Smooth muscle cell of the coronary artery (primary cell): ENCODE measurements around the gene KRTAP4-9. TPM values are rescaled to one million over a fixed set of nuclear protein-coding genes. Genes with fewer than 3 reads are reported as not detected.

Experiments used
- total RNA-seq: library from RNA; depleted of rRNA; stranded (reverse); fragments of >200 nt; gene quantifications from 2 replicates; pipeline ENCODE4 v1.2.3, GENCODE V29; 2014; ENCODE audit warnings: low replicate concordance

The KRTAP4-9 gene
- not detected in 2 replicates for total RNA-seq

DNA sequence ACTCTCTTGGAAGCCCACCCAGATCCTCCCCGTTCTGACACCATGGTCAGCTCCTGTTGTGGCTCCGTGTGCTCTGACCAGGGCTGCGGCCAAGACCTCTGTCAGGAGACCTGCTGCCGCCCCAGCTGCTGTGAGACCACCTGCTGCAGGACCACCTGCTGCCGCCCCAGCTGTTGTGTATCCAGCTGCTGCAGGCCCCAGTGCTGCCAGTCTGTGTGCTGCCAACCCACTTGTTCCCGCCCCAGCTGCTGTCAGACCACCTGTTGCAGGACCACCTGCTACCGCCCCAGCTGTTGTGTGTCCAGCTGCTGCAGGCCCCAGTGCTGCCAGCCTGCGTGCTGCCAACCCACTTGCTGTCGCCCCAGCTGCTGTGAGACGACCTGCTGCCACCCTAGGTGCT is at the start of gene KRTAP4-9:
TSS of gene KRTAP4-9 (plus strand) at position 43 of the 400 bp plus-strand sequence. CDS start at position 43, 0 bp downstream.

DNA sequence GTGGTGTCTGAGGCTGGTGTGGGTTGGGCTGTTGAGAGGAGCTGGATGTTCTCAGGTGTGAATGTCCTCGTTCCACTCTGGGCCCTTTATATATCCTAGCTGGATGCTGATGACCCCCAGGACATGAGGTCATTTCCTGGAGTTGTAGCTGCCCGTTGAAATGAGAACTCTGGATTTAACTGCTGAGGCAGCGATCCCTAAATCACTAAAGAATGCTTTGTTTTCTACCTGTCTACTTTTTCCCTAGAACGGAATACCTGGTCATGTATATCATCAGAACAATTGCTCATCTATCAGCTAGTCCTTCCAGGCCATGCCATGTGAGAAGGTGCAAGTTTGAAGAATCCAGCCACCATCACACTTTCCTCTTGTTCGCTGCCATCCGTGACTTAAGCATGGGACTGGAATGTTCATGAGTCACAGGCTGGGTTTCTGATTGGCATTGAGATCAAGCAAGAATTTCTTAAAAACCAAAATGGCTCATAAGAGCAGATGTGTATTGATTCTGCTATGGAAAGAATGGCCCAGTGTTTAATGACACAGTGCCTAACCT is 45.1 kb upstream of the KRTAP4-9 start, which contains the start of gene KRTAP2-3:
TSS of gene KRTAP2-3 (minus strand) at position 63 of the 553 bp plus-strand sequence. CDS start 64 bp downstream, outside the sequence.

GRCh38 chr17:41065829-41066624 is 39.2 kb upstream of the KRTAP4-9 start, which contains the start of gene KRTAP2-4:
KRTAP2-4 (minus strand) TSS chr17:41065879; CDS start chr17:41065845, 34 bp downstream.

GRCh38 chr17:41084100-41084856 is 20.9 kb upstream of the KRTAP4-9 start, which contains the start of gene KRTAP4-7:
KRTAP4-7 (plus strand) TSS chr17:41084150; CDS start chr17:41084207, 57 bp downstream.

DNA sequence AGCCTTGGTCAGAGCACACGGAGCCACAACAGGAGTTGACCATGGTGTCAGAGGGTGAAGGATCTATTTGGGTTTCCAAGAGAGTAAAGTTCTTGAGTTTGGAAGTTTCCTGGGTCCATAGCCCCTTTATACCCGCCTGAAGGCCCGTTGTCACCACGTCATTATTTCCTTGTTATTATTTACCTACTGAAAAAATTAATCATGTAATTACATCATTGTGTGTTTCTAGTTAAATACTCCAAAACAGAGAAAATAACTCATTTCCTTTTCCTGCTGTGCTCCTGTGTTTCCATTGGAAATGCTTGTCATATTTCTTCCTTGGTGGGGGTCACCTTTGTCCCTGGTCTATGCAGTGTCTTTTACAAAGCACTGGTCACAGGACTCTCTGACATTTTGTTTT is 7.1 kb upstream of the KRTAP4-9 start, which contains the start of gene KRTAP4-8:
TSS of gene KRTAP4-8 (minus strand) at position 101 of the 400 bp plus-strand sequence. CDS start at position 43, 58 bp downstream.

DNA sequence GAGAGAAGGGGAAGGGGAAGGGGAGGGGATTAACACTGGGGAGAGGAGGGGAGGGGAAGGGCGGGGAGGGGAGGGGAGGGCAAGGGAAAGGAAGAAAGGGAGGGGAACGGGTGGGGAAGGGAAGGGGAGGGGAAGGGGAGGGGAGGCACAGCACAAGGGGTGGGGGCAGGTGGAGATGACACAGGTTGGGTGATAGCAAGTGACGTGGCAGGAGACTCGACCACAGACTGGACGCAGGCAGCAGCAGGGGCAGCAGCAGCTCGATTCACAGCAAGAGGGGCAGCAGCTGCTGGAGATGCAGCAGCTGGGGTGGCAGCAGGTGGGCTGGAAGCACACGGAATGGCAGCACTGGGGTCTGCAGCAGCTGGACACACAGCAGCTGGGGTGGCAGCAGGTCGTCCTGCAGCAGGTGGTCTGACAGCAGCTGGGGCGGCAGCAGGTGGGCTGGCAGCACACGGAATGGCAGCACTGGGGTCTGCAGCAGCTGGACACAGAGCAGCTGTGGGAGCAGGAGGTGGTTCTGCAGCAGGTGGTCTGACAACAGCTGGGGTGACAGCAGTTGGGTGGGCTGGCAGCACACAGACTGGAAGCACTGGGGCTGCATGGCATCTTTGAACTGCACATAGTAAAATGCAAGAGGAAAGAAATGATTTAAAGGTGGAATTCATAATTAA is 3.5 kb upstream of the KRTAP4-9 start, which contains the start of gene KRTAP4-16:
TSS of gene KRTAP4-16 (minus strand) at position 624 of the 674 bp plus-strand sequence. CDS start at position 624, 0 bp downstream.

GRCh38 chr17:41117846-41118386 is 12.7 kb downstream of the KRTAP4-9 start, which contains the start of gene KRTAP4-11:
KRTAP4-11 (minus strand) TSS chr17:41118373; CDS start chr17:41118315, 58 bp downstream.

GRCh38 chr17:41123991-41124371 is 18.8 kb downstream of the KRTAP4-9 start, which contains the start of gene KRTAP4-12:
KRTAP4-12 (minus strand) TSS chr17:41124182; CDS start chr17:41124122, 60 bp downstream.

GRCh38 chr17:41140360-41141131 is 35.4 kb downstream of the KRTAP4-9 start, which contains the start of gene KRTAP4-6:
KRTAP4-6 (minus strand) TSS chr17:41140544; CDS start chr17:41140487, 57 bp downstream.

DNA sequence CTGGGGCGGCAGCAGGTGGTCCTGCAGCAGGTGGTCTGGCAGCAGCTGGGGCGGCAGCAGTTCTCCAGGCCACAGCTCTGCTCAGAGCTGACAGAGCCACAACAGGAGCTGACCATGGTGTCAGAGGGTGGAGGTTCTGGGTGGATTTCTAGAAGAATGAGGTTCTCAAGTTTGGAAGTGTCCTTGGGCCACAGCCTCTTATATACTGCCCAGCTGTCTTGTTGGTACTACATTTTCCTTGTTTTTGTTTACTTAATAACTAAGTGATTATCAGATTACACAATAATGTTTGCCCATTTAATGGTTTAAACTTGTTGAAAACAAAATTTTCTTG is 44.4 kb downstream of the KRTAP4-9 start, which contains the start of gene KRTAP4-5:
TSS of gene KRTAP4-5 (minus strand) at position 174 of the 334 bp plus-strand sequence. CDS start at position 116, 58 bp downstream.

Other genes with a start within 250 kb of the KRTAP4-9 start
- gene KRT12, start 238.2 kb upstream of the KRTAP4-9 start, total RNA-seq = under 0.01 TPM in 1 of 2 replicates, not detected in the other
- gene KRT20, start 220.1 kb upstream of the KRTAP4-9 start, total RNA-seq = not detected in 2 replicates
- gene KRT23, start 167.7 kb upstream of the KRTAP4-9 start, total RNA-seq = not detected in 2 replicates
- 0.12 TPM in 1 of 2 replicates, not detected in the other for gene KRT39, start 138.4 kb upstream of the KRTAP4-9 start, total RNA-seq
- not detected in 2 replicates for gene KRT40, start 121.1 kb upstream of the KRTAP4-9 start, total RNA-seq
- gene KRTAP3-3, start 111.2 kb upstream of the KRTAP4-9 start, total RNA-seq = not detected in 2 replicates
- gene KRTAP3-2, start 105.5 kb upstream of the KRTAP4-9 start, total RNA-seq = not detected in 2 replicates
- not detected in 2 replicates for gene KRTAP3-1, start 96.3 kb upstream of the KRTAP4-9 start, total RNA-seq
- not detected in 2 replicates for gene KRTAP1-5, start 78.2 kb upstream of the KRTAP4-9 start, total RNA-seq
- gene KRTAP1-4, start 75.2 kb upstream of the KRTAP4-9 start, total RNA-seq = not detected in 2 replicates
- gene KRTAP1-3, start 70.5 kb upstream of the KRTAP4-9 start, total RNA-seq = not detected in 2 replicates
- gene KRTAP1-1, start 63.9 kb upstream of the KRTAP4-9 start, total RNA-seq = not detected in 2 replicates
- not detected in 2 replicates for gene KRTAP2-1, start 58.1 kb upstream of the KRTAP4-9 start, total RNA-seq
- gene KRTAP2-2, start 50.2 kb upstream of the KRTAP4-9 start, total RNA-seq = not detected in 2 replicates
- not detected in 2 replicates for gene KRTAP2-3, start 45.3 kb upstream of the KRTAP4-9 start, total RNA-seq
- not detected in 2 replicates for gene KRTAP2-4, start 39.5 kb upstream of the KRTAP4-9 start, total RNA-seq
- gene KRTAP4-7, start 21.2 kb upstream of the KRTAP4-9 start, total RNA-seq = not detected in 2 replicates
- gene KRTAP4-8, start 7.2 kb upstream of the KRTAP4-9 start, total RNA-seq = not detected in 2 replicates
- not detected in 2 replicates for gene KRTAP4-16, start 3.2 kb upstream of the KRTAP4-9 start, total RNA-seq
- not detected in 2 replicates for gene KRTAP4-11, start 13.0 kb downstream of the KRTAP4-9 start, total RNA-seq
- not detected in 2 replicates for gene KRTAP4-12, start 18.8 kb downstream of the KRTAP4-9 start, total RNA-seq
- gene KRTAP4-6, start 35.2 kb downstream of the KRTAP4-9 start, total RNA-seq = not detected in 2 replicates
- gene KRTAP4-5, start 44.4 kb downstream of the KRTAP4-9 start, total RNA-seq = not detected in 2 replicates
- gene KRTAP4-4, start 55.4 kb downstream of the KRTAP4-9 start, total RNA-seq = not detected in 2 replicates
- not detected in 2 replicates for gene KRTAP4-3, start 62.8 kb downstream of the KRTAP4-9 start, total RNA-seq
- gene KRTAP4-2, start 72.8 kb downstream of the KRTAP4-9 start, total RNA-seq = not detected in 2 replicates
- gene KRTAP4-1, start 79.5 kb downstream of the KRTAP4-9 start, total RNA-seq = not detected in 2 replicates
- not detected in 2 replicates for gene KRTAP9-1, start 84.5 kb downstream of the KRTAP4-9 start, total RNA-seq
- not detected in 2 replicates for gene KRTAP9-2, start 121.3 kb downstream of the KRTAP4-9 start, total RNA-seq
- gene KRTAP9-3, start 127.1 kb downstream of the KRTAP4-9 start, total RNA-seq = not detected in 2 replicates
- not detected in 2 replicates for gene KRTAP9-8, start 132.6 kb downstream of the KRTAP4-9 start, total RNA-seq
- not detected in 2 replicates for gene KRTAP9-4, start 144.3 kb downstream of the KRTAP4-9 start, total RNA-seq
- gene KRTAP9-9, start 150.0 kb downstream of the KRTAP4-9 start, total RNA-seq = not detected in 2 replicates
- not detected in 2 replicates for gene KRTAP9-6, start 160.0 kb downstream of the KRTAP4-9 start, total RNA-seq
- not detected in 2 replicates for gene KRTAP9-7, start 170.3 kb downstream of the KRTAP4-9 start, total RNA-seq
- not detected in 2 replicates for gene KRTAP29-1, start 197.5 kb downstream of the KRTAP4-9 start, total RNA-seq
- gene KRTAP16-1, start 203.9 kb downstream of the KRTAP4-9 start, total RNA-seq = not detected in 2 replicates
- not detected in 2 replicates for gene KRTAP17-1, start 210.3 kb downstream of the KRTAP4-9 start, total RNA-seq
- gene KRT33A, start 245.4 kb downstream of the KRTAP4-9 start, total RNA-seq = not detected in 2 replicates